Spleen (tissue), 7 donors: Measurements from ENCODE around the gene LCN10.

ENCODE experiments used
- POLR2A ChIP-seq, 3 donors: fragments of 450-650 bp; IDR thresholded peaks; one replicate each; pipeline ENCODE4 v1.5.1; 2017; ENCODE audit warnings: antibody characterized with exemption in 3 of 3, mild to moderate bottlenecking in 1 of 3
- POLR2AphosphoS5 ChIP-seq, 3 donors: sonication (generic); formaldehyde crosslinking; IDR thresholded peaks; one replicate each; pipeline ENCODE4 v1.5.1; 2017; ENCODE audit warnings: antibody characterized with exemption in 3 of 3
- TF ChIP-seq, protein P1 (sequence below), 11 experiments: fragments of 200-600 bp in 7 of 11; fragments of 450-650 bp in 4 of 11; sonication (generic) in 4 of 11; IDR thresholded peaks in 8 of 11; conservative IDR thresholded peaks in 3 of 11; 1 replicate in 7 of 11; 2 replicates in 4 of 11; pipeline versions ENCODE4 v1.4.0 to v1.8.0; 2016 to 2021; ENCODE audit warnings: antibody characterized with exemption in 11 of 11, inconsistent platforms in 4 of 11, mild to moderate bottlenecking in 1 of 11
- donor health status: DM: no; HTN: no; CAD: no; lungs with moderate emphysema.
- donor health status: DM: no; HTN: no; CAD: no.
- donor health status: DM: no; HTN: no; CAD: no.

DNA sequence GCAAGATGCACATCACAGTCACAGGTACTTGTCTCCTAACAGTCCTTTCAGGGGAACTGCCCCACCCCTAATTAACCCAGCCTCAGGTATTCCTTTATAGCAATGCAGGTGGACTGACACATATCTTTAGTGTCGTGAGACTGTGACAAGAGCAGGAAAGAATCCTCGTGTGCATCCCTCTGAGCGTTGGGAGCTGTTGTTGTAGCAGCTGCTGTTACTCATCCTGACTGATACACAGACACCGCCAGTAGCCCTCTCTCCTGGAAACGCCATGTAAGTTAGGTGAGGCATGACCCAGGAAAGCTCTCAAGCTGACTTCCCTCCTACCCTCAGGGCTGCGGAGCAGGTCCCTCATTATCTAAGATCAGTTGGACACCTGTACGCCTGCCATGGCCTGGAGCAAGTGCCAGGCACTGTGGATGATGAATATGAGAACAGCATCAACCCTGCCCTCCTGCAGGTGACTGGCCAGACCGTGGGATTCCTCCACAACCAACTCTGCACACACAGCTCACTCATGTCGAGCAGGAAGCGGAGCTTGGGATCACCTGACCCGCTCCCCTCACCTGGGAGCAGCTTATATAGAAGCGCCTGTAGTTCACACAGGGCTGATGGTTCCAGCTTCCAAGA lies 31.8 kb upstream of the LCN10 start:
- TF ChIP-seq, protein P1, sequence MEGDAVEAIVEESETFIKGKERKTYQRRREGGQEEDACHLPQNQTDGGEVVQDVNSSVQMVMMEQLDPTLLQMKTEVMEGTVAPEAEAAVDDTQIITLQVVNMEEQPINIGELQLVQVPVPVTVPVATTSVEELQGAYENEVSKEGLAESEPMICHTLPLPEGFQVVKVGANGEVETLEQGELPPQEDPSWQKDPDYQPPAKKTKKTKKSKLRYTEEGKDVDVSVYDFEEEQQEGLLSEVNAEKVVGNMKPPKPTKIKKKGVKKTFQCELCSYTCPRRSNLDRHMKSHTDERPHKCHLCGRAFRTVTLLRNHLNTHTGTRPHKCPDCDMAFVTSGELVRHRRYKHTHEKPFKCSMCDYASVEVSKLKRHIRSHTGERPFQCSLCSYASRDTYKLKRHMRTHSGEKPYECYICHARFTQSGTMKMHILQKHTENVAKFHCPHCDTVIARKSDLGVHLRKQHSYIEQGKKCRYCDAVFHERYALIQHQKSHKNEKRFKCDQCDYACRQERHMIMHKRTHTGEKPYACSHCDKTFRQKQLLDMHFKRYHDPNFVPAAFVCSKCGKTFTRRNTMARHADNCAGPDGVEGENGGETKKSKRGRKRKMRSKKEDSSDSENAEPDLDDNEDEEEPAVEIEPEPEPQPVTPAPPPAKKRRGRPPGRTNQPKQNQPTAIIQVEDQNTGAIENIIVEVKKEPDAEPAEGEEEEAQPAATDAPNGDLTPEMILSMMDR (IDR thresholded peaks at IDR 0.05 in 8 of 11, conservative IDR thresholded peaks at IDR 0.05 in 3 of 11): no peak
- TF ChIP-seq POLR2A (IDR thresholded peaks at IDR 0.05) (no peak), POLR2AphosphoS5 (IDR thresholded peaks at IDR 0.05) (no peak)
